Bone marrow (tissue), 2 donors: ENCODE measurements around the gene CD247.
A peak's percentile ranks its signal among the peaks of the same experiment; 100 is the strongest.

ENCODE experiments used
- DNase-seq, 2 donors: peaks; one replicate each; lab custom pipeline; 2025; lab: John Stamatoyannopoulos, UW

Gene CD247

GRCh38 chr1:167463080-167463479 is 55.2 kb downstream of the CD247 start:
- no peak for DNase-seq

GRCh38 chr1:167462341-167462740 is 56.0 kb downstream of the CD247 start:
- DNase-seq = no peak

DNA sequence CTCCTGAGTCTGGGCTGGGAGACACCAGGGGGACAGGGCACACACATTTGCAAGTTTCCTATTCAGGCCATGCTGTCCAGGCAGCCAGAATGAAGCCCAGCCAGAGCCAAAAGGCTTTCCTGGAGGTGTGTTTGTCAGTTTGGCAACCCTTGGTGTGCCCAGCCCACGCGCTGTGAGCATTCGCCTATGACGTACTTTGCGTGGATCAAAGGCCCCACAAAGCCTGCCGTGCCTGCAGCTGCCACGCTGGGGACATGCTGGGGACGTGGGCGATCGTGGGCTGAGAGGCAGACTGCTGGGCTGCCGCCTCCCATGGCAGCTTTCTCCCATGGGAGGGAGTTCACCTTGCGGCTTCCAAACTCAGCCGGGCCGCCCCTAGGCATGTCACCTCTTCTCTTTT is 57.5 kb downstream of the CD247 start:
- DNase-seq = no peak

DNA sequence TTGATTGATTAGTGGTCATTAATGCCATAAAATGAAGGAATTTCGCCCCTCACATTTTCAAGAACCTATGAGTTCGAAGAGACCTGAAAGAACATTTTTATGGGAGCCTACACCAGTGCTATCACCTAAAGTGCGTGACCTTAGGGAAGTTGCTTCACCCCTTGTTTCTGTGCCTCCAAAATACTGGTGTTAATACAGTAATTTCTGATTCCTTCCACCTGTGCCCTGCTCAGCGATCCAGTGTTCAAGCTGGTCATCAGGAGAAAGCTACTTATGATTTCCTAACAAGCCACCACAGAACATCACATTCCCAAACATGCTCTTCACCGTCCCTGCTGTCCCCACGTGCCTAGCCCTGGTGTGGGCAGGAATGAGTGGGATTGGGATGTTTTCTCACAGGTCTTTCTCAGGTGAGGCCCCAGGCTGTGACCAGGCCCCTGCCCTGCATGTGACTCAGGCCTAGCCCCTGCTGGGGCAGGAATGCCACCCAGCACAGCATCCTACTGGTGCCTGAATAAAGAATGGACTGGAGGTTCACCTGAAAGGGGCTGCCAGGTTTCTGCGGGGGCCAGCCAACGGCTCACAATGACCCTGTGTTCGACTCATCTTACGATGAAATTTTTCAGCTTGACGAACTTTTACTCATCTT is 60.3 kb downstream of the CD247 start:
- no peak for DNase-seq

DNA sequence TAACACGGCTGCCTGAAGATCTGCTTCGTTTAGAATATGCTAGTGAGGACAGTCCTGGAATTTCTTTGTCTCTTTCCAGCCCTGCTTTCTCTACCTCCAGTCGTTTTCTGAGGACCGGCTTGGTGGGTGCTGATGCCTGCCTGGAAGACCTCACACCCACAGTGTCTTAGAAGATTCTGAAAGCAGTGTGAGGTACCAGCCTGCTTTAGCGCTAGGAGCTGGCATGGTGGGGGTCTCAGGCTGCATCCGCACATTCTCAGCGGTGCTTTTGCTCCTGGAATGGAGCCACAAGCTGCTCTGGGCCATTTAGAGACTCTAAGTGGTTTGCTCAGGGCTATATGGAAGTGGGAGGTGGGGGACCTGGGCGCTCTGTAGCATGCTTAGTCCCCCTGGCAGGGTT is 61.4 kb downstream of the CD247 start:
- no peak for DNase-seq

DNA sequence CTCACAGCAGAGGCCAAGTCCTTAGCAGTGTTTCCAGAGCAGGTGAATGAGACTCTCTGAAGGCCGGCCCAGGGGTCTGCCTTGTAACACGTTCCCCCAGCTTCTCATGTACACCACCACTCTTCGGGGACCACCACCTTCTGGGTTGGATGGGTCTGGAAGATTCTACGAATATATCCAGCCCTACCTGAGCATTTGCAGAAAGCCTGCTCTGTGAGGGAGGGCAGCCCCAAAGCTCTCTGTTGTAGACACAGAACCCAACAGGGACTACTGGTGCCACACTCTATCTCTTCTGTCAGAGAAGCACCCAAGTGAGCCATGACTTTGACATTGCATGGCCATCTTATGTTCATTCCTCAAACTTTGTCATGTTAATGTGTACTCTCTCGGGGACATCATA is 61.8 kb downstream of the CD247 start:
- no peak for DNase-seq

DNA sequence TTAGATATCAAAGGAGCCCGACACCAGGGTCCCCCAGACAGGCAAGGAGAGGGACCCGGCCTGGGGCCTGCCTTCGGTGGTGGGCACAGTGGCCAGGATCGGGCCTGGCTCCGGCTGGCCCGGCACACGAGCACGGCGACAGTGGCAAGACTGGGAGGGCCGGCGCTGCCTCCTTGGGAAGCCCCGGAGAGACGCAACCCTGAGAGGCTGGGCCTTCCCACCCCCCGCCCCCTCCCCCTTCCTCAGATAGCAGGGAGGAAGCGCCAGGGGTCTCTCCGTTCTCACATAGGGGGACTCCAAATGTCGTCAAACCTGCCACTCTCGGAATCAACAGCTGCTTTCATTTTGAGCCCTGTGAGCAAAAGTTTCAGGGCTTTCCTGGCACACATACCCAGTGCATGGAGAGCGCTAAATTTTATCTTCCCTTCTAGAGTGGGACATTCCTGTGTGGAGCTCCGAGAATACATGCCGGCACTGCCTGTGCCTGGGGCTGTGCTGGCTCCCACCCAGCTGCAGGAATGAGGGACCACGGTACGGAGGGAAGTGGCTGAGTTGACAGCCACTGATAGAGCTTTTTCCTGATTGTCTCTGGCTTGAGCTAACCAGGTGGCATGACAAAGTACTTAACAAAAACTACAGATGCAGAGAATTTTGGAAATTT is 62.4 kb downstream of the CD247 start:
- peak; percentile 30 to 37 for DNase-seq

GRCh38 chr1:167454894-167455785 is 63.2 kb downstream of the CD247 start:
- DNase-seq = peak; percentile 37 to 60

DNA sequence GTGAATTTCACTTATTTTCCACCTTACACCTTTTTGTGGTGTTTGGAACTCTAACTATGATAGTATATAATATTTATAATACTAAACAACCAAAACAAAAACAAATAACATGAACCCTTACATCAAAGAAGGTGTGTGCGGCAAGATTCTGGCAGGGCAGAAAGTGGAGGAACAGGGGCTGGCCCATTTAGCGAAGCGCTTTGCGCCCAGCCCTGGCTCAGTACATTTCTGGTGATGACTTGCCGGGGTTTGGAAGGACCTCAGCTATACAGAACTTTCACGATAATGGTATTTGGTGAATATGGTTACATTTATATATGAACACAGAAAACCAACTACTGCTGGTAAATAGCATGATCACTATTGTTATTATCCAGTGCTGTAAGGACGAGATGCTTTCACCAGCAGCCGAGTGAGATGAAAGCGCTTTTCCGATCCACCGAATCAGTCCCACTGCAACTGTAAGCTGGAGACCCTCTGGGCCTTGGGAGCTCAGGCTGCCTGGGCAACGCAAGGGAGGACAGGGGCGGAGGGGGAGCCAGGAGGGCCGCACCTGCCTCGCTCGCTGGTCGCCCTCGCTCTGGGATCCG is 63.9 kb downstream of the CD247 start:
- DNase-seq = no peak

DNA sequence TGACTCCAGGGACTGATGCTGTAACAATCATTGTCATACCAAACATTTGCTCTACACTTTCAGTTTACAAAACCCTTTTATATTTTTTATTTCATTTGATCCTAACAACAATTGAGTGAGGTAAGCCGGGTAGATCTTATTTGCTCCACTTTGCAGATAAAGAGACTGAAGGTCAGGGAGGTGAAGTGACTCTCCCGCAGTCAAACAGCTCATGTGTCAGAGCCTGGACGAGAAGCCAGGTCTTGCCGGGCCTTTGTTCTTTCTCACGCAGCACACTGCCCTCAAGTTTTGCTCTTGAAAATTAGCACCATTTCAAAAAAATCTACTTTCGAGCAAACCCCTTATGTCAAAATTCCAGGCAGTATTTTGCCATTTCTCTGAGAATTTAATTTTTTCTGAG is 65.2 kb downstream of the CD247 start:
- no peak for DNase-seq

DNA sequence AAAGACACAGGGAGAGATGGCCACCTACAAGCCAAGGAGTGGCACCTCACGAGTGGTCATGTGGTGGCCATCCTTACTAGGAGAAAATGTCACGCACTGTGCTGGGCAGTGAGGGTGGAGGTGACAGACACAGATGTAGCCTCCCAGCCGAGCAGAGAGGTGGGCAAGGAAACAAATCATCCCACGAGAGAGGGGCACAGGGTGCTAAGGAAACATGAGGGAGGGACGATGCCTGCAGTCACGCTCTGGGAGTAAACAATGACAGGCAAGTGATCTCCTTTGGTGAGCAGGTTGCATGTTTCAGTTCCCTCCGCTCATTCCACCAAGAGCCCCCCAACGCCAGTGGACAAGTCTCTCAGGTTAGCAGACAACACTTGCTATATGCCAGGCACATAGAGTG is 65.8 kb downstream of the CD247 start:
- no peak for DNase-seq

GRCh38 chr1:167450843-167451242 is 67.5 kb downstream of the CD247 start:
- no peak for DNase-seq

GRCh38 chr1:167447521-167448136 is 70.7 kb downstream of the CD247 start:
- DNase-seq = peak; percentile 29 to 89

DNA sequence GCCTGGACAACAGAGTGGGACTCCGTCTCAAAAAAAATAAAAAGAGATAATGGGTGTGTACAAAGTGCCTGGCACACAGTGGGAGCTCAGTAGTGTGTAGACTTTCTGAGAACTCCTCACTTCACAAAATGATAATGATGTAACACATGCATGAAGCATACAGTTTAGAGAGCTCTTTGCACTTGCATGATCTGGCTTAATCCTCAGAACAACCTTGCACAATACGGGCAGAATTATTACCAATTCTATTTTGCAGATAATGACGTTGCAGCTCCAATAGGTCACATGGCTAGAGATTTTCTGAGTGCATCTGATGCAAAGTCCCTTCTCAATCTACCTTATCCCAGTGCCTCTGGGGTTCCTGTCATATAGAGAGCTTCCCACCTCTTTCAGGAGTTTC is 71.4 kb downstream of the CD247 start:
- no peak for DNase-seq

DNA sequence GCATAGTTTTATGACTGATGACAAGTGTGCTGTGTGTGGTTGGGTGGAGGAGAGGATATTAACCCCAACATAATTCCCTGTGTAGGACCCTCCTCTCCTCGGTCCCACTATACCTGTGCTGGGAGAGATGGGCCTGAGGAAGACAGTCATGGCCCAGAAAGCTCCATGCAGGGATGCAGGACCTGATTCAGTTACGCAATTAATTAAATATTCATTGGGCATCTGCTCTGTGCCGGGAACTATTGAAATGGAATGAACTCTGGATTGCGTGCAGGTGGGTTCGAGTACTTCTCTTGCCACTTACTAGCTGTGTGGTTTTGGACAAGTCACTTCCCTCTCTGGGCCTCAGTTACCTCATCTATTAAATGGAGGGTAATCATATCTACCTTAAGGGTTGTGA is 74.6 kb downstream of the CD247 start:
- no peak for DNase-seq

DNA sequence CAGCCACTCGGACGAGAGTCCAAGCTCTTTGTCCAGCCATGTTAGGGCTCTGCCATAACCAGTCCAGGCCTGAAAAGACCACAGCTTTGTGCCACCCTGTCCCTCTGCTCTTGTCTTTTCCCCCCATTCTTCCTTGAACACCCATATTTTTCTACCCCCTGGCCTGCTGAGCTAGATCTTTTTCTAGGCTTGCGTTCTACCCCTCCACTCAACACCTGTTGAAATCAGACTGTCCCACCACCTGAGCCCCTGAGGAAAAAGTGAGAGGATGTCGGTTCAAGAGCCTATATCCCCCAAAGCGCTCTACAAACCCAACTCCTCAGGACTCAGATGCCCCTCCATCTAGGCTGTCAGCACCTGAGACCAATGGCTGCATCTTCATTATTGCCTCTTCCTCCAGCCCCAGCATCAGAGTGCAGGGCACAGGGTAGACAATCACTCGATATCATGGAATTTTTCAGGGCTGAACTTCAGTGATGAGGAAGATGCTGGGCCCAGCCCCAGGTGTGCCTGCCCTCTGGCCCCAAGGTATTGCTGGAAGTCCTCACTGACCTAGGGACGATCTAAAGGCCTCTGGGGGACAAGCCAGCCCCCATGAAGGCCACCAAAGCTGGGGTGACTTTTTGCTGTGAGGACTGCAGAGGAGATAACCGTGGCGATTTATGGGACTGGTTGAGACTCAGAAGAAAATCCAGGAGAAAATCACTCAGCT is 75.3 kb downstream of the CD247 start:
- DNase-seq = no peak

- DNase-seq = peak; percentile 46 to 67
These were observed 76.0 kb downstream of the CD247 start for GRCh38 chr1:167442142-167442848.

GRCh38 chr1:167441222-167441621 is 77.1 kb downstream of the CD247 start:
- no peak for DNase-seq

GRCh38 chr1:167440776-167441175 is 77.6 kb downstream of the CD247 start:
- no peak for DNase-seq

GRCh38 chr1:167440345-167440744 is 78.0 kb downstream of the CD247 start:
- no peak for DNase-seq
